SK-N-SH (cell line): ENCODE results near the gene ZBTB38.

Source experiments
- EP300 ChIP-seq, 2 experiments: IDR thresholded peaks; 2 replicates each; pipeline versions ENCODE4 v1.4.0 to v1.6.1; 2012; ENCODE audit warnings: borderline replicate concordance in 1 of 2, low read depth in 1 of 2, low read length in 1 of 2
- FOSL2 ChIP-seq: IDR thresholded peaks from 2 replicates; pipeline ENCODE4 v1.4.0; 2012; ENCODE audit warnings: low read depth, mild to moderate bottlenecking, moderate library complexity, borderline replicate concordance
- FOXM1 ChIP-seq: IDR thresholded peaks from 2 replicates; pipeline ENCODE4 v1.4.0; 2012; ENCODE audit warnings: low read depth, mild to moderate bottlenecking
- GABPA ChIP-seq: IDR thresholded peaks from 2 replicates; pipeline ENCODE4 v1.4.0; 2012; ENCODE audit warnings: low read depth, mild to moderate bottlenecking
- GATA2 ChIP-seq: sonication (generic); formaldehyde crosslinking; IDR thresholded peaks from 2 replicates; pipeline ENCODE4 v1.5.0; 2020; ENCODE audit warnings: mild to moderate bottlenecking, missing genetic modification reagents
- JUND ChIP-seq: IDR thresholded peaks from 2 replicates; pipeline ENCODE4 v1.4.0; 2012
- MXI1 ChIP-seq: IDR thresholded peaks from 2 replicates; pipeline ENCODE4 v1.6.1; 2012; ENCODE audit warnings: mild to moderate bottlenecking, low read depth, low read length, improper control_type of control experiment
- POLR2AphosphoS5 ChIP-seq: IDR thresholded peaks from 2 replicates; pipeline ENCODE4 v1.6.1; 2012; ENCODE audit warnings: low read depth, low read length
- RCOR1 ChIP-seq: fragments of 150-350 bp; IDR thresholded peaks from 2 replicates; pipeline ENCODE4 v1.6.1; 2017; ENCODE audit warnings: antibody characterized with exemption, low read length
- YY1 ChIP-seq: IDR thresholded peaks from 2 replicates; pipeline ENCODE4 v1.4.0; 2012; ENCODE audit warnings: low read depth, mild to moderate bottlenecking
- TF ChIP-seq, protein P1 (sequence below): fragments of 200-600 bp; sonication (generic); IDR thresholded peaks from 2 replicates; pipeline ENCODE4 v1.6.1; 2017; ENCODE audit warnings: antibody characterized with exemption, mild to moderate bottlenecking, moderate library complexity
- TF ChIP-seq, protein P2 (sequence below): IDR thresholded peaks from 2 replicates; pipeline ENCODE4 v1.4.0; 2012; ENCODE audit warnings: low read depth, borderline replicate concordance
- TF ChIP-seq, protein P3 (sequence below): IDR thresholded peaks from 2 replicates; pipeline ENCODE4 v1.4.0; 2012; ENCODE audit warnings: low read depth
- TF ChIP-seq, protein P4 (sequence below): fragments of 150-350 bp; IDR thresholded peaks from 2 replicates; pipeline ENCODE4 v1.6.1; 2017; ENCODE audit warnings: antibody characterized with exemption, low read length, low read depth, borderline replicate concordance

DNA sequence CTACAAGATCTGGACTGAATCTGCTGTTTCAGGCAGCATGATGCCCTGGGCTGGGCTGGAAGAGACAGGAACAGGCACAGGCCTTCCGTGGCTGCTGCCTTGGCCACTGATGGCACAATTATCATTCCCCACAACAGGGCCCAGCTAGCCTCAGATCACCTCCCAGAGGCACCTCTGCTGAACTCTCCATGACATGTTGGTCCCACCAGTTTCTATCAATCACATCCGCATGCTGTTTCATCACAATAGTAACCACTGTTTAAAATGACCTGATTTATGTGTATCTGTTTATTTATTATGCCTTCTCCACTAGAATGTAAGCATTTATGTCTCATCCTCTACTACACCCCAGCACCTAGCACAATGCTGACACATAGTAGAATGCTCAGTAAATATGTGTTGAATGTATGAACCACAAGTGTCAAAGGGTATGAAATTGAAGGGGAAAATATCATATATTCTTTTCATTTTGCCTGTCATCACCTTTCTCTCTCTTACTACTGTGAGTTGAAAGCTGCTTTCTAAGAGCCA is 32.7 kb upstream of the ZBTB38 start:
- TF ChIP-seq POLR2AphosphoS5 (no peak), JUND (no peak), MXI1 (no peak), FOXM1 (no peak), EP300 (IDR thresholded peaks at IDR 0.05; ENCODE audit: borderline replicate concordance in 1 of 2, low read depth in 1 of 2, low read length in 1 of 2) (no peak), FOSL2 (no peak), YY1 (no peak), GATA2 (no peak), RCOR1 (no peak), GABPA (no peak)
- TF ChIP-seq, protein P1, sequence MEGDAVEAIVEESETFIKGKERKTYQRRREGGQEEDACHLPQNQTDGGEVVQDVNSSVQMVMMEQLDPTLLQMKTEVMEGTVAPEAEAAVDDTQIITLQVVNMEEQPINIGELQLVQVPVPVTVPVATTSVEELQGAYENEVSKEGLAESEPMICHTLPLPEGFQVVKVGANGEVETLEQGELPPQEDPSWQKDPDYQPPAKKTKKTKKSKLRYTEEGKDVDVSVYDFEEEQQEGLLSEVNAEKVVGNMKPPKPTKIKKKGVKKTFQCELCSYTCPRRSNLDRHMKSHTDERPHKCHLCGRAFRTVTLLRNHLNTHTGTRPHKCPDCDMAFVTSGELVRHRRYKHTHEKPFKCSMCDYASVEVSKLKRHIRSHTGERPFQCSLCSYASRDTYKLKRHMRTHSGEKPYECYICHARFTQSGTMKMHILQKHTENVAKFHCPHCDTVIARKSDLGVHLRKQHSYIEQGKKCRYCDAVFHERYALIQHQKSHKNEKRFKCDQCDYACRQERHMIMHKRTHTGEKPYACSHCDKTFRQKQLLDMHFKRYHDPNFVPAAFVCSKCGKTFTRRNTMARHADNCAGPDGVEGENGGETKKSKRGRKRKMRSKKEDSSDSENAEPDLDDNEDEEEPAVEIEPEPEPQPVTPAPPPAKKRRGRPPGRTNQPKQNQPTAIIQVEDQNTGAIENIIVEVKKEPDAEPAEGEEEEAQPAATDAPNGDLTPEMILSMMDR, result no peak
- TF ChIP-seq, protein P2, sequence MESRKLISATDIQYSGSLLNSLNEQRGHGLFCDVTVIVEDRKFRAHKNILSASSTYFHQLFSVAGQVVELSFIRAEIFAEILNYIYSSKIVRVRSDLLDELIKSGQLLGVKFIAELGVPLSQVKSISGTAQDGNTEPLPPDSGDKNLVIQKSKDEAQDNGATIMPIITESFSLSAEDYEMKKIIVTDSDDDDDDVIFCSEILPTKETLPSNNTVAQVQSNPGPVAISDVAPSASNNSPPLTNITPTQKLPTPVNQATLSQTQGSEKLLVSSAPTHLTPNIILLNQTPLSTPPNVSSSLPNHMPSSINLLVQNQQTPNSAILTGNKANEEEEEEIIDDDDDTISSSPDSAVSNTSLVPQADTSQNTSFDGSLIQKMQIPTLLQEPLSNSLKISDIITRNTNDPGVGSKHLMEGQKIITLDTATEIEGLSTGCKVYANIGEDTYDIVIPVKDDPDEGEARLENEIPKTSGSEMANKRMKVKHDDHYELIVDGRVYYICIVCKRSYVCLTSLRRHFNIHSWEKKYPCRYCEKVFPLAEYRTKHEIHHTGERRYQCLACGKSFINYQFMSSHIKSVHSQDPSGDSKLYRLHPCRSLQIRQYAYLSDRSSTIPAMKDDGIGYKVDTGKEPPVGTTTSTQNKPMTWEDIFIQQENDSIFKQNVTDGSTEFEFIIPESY, result no peak
- TF ChIP-seq, protein P3, sequence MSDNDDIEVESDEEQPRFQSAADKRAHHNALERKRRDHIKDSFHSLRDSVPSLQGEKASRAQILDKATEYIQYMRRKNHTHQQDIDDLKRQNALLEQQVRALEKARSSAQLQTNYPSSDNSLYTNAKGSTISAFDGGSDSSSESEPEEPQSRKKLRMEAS, result no peak
- TF ChIP-seq, protein P4, sequence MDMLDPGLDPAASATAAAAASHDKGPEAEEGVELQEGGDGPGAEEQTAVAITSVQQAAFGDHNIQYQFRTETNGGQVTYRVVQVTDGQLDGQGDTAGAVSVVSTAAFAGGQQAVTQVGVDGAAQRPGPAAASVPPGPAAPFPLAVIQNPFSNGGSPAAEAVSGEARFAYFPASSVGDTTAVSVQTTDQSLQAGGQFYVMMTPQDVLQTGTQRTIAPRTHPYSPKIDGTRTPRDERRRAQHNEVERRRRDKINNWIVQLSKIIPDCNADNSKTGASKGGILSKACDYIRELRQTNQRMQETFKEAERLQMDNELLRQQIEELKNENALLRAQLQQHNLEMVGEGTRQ, result no peak
